HL-60 (cell line): Measurements from ENCODE around the gene THAP3.

ENCODE experiments used
- CTCF ChIP-seq: IDR thresholded peaks from one replicate; pipeline ENCODE4 v1.5.1; 2011; ENCODE audit warnings: low read length, control low read depth, inconsistent platforms; ENCODE audit not compliant: insufficient read depth
- GABPA ChIP-seq: IDR thresholded peaks from 2 replicates; pipeline ENCODE4 v1.6.1; 2012; ENCODE audit warnings: low read depth
- POLR2AphosphoS5 ChIP-seq: IDR thresholded peaks from 2 replicates; pipeline ENCODE4 v1.6.1; 2012; ENCODE audit warnings: low read depth
- REST ChIP-seq: IDR thresholded peaks from 2 replicates; pipeline ENCODE4 v1.6.1; 2012; ENCODE audit warnings: low read depth; ENCODE audit not compliant: insufficient replicate concordance

- TF ChIP-seq CTCF: no peak
- no peak; the same call in 1 of the 2 replicates for TF ChIP-seq POLR2AphosphoS5
- TF ChIP-seq REST: no peak
- TF ChIP-seq GABPA: no peak
Observed at GRCh38 chr1:6635161-6635909, 10.7 kb downstream of the THAP3 start.
